Stomach (tissue), 4 donors: ENCODE data around the gene UPK3B.
"Not testable (repeated sequence)": the region's sequence is repeated elsewhere in the genome, so short reads cannot be mapped to it uniquely, and the experiment has no call there.

Experiments
- EP300 ChIP-seq: sonication (generic); formaldehyde crosslinking; IDR thresholded peaks from one replicate; pipeline ENCODE4 v1.6.1; 2017; ENCODE audit warnings: antibody characterized with exemption
- POLR2AphosphoS5 ChIP-seq, 3 donors: sonication (generic); formaldehyde crosslinking; IDR thresholded peaks; one replicate each; pipeline ENCODE4 v1.6.1; 2016; ENCODE audit warnings: antibody characterized with exemption in 3 of 3
- TF ChIP-seq, protein P1 (sequence below), 7 experiments: fragments of 450-650 bp in 4 of 7; fragments of 200-600 bp in 3 of 7; sonication (generic) in 3 of 7; IDR thresholded peaks; one replicate each; pipeline ENCODE4 v1.5.1; 2016 to 2019; ENCODE audit warnings: antibody characterized with exemption in 7 of 7, control low read depth in 2 of 7, mild to moderate bottlenecking in 1 of 7

DNA sequence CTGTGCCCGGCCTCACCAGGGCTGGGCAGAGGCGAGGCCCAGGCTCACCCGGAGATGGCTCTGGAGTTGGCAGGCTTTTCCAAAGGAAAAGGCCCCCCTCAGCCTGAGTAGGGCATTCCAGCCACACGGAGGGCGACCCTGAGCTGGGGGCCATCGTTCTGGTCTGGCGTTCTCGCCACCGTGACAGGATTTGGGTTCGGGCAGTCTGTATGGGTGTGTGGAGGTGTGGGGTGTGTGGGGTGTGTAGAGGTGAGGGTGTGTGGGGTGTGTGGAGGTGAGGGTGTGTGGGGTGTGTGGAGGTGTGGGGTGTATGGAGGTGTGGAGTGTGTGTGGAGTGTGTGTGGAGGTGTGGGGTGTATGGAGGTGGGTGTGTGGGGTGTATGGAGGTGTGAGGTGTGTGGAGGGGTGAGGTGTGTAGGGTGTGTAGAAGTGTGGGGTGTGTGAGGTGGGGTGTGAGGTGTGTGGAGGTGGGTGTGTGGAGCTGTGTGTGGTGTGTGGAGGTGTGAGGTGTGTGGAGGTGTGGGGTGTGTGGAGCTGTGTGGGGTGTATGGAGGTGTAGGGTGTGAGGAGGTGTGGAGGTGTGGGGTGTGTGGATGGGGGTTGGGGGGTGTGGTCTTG is 11.7 kb upstream of the UPK3B start:
- TF ChIP-seq, protein P1, sequence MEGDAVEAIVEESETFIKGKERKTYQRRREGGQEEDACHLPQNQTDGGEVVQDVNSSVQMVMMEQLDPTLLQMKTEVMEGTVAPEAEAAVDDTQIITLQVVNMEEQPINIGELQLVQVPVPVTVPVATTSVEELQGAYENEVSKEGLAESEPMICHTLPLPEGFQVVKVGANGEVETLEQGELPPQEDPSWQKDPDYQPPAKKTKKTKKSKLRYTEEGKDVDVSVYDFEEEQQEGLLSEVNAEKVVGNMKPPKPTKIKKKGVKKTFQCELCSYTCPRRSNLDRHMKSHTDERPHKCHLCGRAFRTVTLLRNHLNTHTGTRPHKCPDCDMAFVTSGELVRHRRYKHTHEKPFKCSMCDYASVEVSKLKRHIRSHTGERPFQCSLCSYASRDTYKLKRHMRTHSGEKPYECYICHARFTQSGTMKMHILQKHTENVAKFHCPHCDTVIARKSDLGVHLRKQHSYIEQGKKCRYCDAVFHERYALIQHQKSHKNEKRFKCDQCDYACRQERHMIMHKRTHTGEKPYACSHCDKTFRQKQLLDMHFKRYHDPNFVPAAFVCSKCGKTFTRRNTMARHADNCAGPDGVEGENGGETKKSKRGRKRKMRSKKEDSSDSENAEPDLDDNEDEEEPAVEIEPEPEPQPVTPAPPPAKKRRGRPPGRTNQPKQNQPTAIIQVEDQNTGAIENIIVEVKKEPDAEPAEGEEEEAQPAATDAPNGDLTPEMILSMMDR (IDR thresholded peaks at IDR 0.05): not testable (repeated sequence)
- TF ChIP-seq EP300; POLR2AphosphoS5 (IDR thresholded peaks at IDR 0.05): not testable (repeated sequence)
